D721Med (cell line): Measurements from ENCODE around the gene RIGI.

ENCODE experiments used
- DNase-seq: peaks from one replicate; pipeline ENCODE4 v3.0.0; 2011; ENCODE audit warnings: low spot score; ENCODE audit not compliant: insufficient read length
- FAIRE-seq: peaks from 2 replicates; lab custom pipeline; 2011; peaks lifted over from hg19 to GRCh38; lab: Jason Lieb, UNC
- CTCF ChIP-seq: IDR thresholded peaks from 2 replicates; pipeline ENCODE4 v1.5.1; 2012; ENCODE audit warnings: mild to moderate bottlenecking, control low read depth; ENCODE audit not compliant: insufficient read depth; ENCODE audit errors: missing control alignments

The RIGI gene

GRCh38 chr9:32508728-32509127, 17.3 kb downstream of the RIGI start:
- TF ChIP-seq CTCF = no peak
- no peak for DNase-seq

GRCh38 chr9:32503008-32503407, 23.0 kb downstream of the RIGI start:
- DNase-seq (no peak), FAIRE-seq (no peak)
- no peak for TF ChIP-seq CTCF

More at GRCh38 chr9:32508728-32509127, 17.3 kb downstream of the RIGI start:
- no peak for FAIRE-seq

- DNase-seq (no peak), FAIRE-seq (no peak)
- TF ChIP-seq CTCF = no peak
Measured at GRCh38 chr9:32502464-32502863, 23.5 kb downstream of the RIGI start.

- FAIRE-seq (no peak), DNase-seq (no peak)
- no peak for TF ChIP-seq CTCF
Measured at GRCh38 chr9:32501868-32502267, 24.1 kb downstream of the RIGI start.

GRCh38 chr9:32500768-32501167, 25.2 kb downstream of the RIGI start:
- DNase-seq (no peak), FAIRE-seq (no peak)
- no peak for TF ChIP-seq CTCF

GRCh38 chr9:32497921-32498320, 28.1 kb downstream of the RIGI start:
- DNase-seq (no peak), FAIRE-seq (no peak)
- TF ChIP-seq CTCF = no peak

GRCh38 chr9:32490601-32491000, 35.4 kb downstream of the RIGI start:
- DNase-seq = no peak
- FAIRE-seq = no peak
- no peak for TF ChIP-seq CTCF
